ENCODE data around the gene CDIPT.

DNA sequence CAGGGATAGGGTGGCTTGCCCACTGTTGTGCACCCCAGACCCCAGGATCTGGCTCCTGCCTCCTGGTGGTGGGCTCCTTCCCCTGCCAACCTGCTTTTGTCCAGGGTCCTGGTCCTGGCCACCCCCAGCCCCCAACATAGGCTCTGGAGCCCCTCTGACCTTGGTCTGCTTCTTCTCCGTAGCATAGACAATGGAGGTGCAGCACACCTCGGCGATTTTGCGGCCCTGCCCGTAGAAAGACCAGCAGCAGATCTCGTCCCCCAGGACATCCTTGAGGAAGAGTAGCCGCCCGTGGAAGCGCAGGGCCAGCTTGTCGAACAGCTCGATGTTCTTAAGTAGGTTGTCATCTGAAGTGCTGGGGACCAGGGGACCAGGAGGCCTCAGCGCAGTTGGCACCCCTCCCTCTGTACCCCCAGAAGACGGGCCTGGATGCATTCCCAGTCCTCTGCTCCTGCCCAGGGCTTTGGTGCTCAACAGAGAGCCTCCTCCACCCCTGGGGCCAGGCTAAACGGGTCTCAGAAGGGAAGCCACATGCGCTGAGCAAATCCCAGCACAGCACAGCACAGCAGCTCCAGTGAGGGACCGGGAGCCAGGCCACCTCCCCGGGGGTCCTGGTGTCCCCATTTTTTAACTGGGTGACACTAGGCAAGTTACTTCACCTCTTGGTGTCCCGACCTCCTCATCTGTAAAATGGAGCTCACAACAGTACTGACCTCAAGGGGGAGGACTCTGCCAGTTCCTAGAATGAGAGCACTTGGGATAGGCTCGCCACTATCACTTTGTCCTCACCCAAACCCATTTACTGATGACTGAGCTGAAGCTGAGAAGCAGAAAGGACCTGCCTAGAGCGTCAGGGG lies 48.0 kb upstream of the CDIPT start:
- TF ChIP-seq CTCF (IDR thresholded peaks at IDR 0.05) (no peak), POLR2A (IDR thresholded peaks at IDR 0.05) (no peak)
